SK-N-SH (cell line): ENCODE results near the gene RBSN.

Experiments used
- CHD2 ChIP-seq: fragments of 150-350 bp; IDR thresholded peaks from 2 replicates; pipeline ENCODE4 v1.6.1; 2018; ENCODE audit warnings: low read length; ENCODE audit not compliant: partially characterized antibody
- POLR2AphosphoS5 ChIP-seq: IDR thresholded peaks from 2 replicates; pipeline ENCODE4 v1.6.1; 2012; ENCODE audit warnings: low read depth, low read length
- TF ChIP-seq, protein P1 (sequence below): IDR thresholded peaks from 2 replicates; pipeline ENCODE4 v1.6.1; 2012; ENCODE audit warnings: mild to moderate bottlenecking, low read depth, low read length, moderate library complexity
- TF ChIP-seq, protein P2 (sequence below): IDR thresholded peaks from 2 replicates; pipeline ENCODE4 v1.4.0; 2012; ENCODE audit warnings: low read depth, borderline replicate concordance
- TF ChIP-seq, protein P3 (sequence below): fragments of 200-600 bp; sonication (generic); IDR thresholded peaks from 2 replicates; pipeline ENCODE4 v1.6.1; 2017; ENCODE audit warnings: antibody characterized with exemption, mild to moderate bottlenecking, moderate library complexity
- TF ChIP-seq, protein P4 (sequence below): fragments of 150-350 bp; IDR thresholded peaks from 2 replicates; pipeline ENCODE4 v1.6.1; 2017; ENCODE audit warnings: antibody characterized with exemption, low read length, low read depth, borderline replicate concordance

DNA sequence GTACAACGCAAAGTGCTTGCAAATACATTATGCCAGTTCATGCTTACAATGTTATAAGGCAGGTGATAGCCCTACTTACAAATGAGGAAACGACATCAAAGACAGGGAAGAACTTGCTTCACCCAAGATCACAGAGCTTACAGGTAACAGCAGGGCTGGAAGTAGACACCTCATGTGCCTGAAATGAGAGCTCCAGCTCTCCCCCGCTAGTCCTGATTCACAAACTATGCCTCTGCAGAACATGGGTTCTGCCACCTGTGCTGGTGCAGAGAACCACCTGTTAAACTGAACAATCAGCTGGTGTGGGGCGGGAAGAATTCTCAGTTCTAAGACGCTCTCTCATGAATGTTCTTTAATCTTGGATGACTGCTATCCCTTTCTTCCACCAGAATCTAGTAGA, 7.4 kb downstream of the RBSN start:
- TF ChIP-seq, protein P1, sequence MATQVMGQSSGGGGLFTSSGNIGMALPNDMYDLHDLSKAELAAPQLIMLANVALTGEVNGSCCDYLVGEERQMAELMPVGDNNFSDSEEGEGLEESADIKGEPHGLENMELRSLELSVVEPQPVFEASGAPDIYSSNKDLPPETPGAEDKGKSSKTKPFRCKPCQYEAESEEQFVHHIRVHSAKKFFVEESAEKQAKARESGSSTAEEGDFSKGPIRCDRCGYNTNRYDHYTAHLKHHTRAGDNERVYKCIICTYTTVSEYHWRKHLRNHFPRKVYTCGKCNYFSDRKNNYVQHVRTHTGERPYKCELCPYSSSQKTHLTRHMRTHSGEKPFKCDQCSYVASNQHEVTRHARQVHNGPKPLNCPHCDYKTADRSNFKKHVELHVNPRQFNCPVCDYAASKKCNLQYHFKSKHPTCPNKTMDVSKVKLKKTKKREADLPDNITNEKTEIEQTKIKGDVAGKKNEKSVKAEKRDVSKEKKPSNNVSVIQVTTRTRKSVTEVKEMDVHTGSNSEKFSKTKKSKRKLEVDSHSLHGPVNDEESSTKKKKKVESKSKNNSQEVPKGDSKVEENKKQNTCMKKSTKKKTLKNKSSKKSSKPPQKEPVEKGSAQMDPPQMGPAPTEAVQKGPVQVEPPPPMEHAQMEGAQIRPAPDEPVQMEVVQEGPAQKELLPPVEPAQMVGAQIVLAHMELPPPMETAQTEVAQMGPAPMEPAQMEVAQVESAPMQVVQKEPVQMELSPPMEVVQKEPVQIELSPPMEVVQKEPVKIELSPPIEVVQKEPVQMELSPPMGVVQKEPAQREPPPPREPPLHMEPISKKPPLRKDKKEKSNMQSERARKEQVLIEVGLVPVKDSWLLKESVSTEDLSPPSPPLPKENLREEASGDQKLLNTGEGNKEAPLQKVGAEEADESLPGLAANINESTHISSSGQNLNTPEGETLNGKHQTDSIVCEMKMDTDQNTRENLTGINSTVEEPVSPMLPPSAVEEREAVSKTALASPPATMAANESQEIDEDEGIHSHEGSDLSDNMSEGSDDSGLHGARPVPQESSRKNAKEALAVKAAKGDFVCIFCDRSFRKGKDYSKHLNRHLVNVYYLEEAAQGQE, result no peak
- TF ChIP-seq, protein P2, sequence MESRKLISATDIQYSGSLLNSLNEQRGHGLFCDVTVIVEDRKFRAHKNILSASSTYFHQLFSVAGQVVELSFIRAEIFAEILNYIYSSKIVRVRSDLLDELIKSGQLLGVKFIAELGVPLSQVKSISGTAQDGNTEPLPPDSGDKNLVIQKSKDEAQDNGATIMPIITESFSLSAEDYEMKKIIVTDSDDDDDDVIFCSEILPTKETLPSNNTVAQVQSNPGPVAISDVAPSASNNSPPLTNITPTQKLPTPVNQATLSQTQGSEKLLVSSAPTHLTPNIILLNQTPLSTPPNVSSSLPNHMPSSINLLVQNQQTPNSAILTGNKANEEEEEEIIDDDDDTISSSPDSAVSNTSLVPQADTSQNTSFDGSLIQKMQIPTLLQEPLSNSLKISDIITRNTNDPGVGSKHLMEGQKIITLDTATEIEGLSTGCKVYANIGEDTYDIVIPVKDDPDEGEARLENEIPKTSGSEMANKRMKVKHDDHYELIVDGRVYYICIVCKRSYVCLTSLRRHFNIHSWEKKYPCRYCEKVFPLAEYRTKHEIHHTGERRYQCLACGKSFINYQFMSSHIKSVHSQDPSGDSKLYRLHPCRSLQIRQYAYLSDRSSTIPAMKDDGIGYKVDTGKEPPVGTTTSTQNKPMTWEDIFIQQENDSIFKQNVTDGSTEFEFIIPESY, result no peak
- no peak for TF ChIP-seq POLR2AphosphoS5
- no peak for TF ChIP-seq CHD2
- TF ChIP-seq, protein P3, sequence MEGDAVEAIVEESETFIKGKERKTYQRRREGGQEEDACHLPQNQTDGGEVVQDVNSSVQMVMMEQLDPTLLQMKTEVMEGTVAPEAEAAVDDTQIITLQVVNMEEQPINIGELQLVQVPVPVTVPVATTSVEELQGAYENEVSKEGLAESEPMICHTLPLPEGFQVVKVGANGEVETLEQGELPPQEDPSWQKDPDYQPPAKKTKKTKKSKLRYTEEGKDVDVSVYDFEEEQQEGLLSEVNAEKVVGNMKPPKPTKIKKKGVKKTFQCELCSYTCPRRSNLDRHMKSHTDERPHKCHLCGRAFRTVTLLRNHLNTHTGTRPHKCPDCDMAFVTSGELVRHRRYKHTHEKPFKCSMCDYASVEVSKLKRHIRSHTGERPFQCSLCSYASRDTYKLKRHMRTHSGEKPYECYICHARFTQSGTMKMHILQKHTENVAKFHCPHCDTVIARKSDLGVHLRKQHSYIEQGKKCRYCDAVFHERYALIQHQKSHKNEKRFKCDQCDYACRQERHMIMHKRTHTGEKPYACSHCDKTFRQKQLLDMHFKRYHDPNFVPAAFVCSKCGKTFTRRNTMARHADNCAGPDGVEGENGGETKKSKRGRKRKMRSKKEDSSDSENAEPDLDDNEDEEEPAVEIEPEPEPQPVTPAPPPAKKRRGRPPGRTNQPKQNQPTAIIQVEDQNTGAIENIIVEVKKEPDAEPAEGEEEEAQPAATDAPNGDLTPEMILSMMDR, result no peak
- TF ChIP-seq, protein P4, sequence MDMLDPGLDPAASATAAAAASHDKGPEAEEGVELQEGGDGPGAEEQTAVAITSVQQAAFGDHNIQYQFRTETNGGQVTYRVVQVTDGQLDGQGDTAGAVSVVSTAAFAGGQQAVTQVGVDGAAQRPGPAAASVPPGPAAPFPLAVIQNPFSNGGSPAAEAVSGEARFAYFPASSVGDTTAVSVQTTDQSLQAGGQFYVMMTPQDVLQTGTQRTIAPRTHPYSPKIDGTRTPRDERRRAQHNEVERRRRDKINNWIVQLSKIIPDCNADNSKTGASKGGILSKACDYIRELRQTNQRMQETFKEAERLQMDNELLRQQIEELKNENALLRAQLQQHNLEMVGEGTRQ, result no peak
